SK-N-DZ (cell line): Measurements from ENCODE around the gene NCKAP5L.
"Not testable (repeated sequence)": the region's sequence is repeated elsewhere in the genome, so short reads cannot be mapped to it uniquely, and the experiment has no call there.

Experiments
- DNase-seq: peaks from one replicate; pipeline ENCODE4 v3.0.0-alpha.2; 2015; ENCODE audit warnings: low spot score

NCKAP5L gene

DNA sequence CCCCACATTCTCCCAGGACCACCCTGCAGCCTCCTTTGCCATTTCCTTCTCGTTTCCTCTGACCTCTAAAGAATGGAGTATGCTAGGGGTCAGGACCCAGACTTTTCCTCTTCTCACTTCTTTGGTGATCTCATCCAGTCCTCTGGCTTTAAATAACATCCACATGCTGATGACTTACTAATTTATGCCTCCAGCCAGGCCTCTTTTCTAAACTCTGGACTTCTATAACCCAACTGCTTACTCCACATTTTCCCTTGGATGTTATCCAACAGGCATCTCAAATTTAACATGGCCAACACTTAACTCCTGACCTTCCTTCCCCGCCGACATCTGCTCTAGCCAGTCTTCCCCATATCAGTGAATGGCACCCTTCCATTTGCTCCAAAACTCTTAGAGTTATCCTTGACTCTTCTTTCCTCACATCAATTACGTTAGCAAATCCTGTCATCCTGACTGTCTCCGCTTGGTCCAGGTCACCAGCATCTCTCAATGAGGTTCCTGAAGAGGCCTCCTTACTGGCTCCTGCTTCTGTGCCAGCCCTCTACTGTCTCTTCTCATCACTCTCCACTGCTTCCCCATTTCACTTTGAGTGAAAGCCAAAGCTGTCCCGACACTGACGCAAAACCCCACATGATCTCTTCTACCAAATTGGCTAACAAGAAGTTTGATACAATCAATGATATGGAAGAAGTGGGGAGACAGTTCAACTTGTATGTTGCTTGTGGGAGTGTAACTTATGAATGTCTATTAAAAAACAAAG is 44.1 kb downstream of the NCKAP5L start:
- no peak for DNase-seq

DNA sequence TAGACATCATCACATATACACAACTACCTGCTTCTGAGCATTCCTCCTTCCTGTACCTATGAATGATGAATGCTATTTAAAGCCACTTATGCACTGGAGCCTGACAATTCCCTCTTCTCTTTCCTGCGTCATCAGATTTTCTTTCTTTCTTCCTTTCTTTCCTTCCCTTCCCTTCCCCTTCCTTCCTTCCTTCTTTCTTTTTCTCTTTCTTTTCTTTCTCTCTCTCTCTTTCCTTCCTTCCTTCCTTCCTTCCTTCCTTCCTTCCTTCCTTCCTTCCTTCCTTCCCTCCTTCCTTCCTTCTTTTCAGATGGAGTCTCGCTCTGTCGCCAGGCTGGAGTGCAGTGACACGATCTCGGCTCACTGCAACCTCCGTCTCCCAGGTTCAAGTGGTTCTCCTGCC is 47.3 kb downstream of the NCKAP5L start:
- not testable (repeated sequence) for DNase-seq

DNA sequence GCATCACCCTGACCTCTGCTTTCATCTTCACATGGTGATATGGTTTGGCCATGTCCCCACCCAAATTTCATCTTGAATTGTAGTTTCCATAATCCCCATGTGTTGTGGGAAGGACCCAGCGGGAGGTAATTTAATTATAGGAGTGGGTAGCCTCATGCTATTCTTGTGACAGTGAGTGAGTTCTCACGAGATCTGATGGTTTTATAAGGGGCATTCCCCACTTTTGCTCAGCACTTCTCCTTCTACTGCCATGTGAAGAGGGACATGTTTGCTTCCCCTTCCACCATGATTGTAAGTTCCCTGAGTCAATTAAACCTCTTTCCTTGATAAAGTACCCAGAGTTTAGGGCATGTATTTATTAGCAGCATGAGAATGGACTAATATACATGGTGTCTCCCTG is 48.6 kb downstream of the NCKAP5L start:
- no peak for DNase-seq

DNA sequence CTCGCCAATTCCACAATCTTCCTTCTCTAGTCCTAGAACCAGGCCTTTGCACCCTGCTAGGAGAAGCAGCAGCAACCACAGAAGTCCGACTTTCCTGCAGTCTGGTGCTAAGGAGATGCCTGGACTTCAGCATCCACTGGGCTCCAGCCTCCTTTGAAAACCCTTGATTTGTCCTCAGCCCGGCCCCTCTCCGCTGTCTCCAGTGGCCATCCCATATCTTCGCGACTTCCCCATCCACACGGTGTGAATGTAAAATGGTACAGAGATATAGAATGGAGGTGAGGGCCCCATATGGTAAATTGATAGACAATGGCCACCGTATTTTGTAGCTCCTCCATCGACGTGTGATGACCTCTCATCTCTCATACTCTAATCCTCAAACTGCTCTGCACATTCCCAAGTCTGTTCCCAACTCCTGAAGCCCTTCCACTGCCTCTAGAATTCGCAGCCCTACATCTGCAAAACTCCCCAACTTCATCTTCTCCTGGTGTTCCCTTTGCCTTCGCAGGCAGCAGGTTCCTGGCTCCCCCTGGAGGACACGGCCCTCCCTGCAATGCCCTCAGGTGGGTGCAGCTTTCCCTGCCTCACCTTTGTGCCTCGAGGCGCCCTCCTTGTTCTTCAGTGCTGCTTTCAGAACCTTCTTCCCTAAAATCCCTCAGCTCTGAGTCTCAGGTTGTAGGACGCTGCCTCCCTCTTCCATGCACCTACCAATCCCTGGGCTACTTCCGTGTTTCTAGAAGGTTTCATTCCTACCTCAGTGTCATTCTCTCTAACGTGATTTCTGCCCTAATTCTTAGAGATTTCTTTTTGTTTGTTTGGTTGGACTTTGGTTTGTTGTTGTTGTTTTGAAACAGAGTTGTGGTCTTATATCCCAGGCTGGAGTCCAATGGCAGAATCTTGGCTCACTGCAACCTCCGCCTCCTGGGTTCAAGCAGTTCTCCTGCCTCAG is 50.1 kb downstream of the NCKAP5L start:
- DNase-seq, result peak; percentile 56

DNA sequence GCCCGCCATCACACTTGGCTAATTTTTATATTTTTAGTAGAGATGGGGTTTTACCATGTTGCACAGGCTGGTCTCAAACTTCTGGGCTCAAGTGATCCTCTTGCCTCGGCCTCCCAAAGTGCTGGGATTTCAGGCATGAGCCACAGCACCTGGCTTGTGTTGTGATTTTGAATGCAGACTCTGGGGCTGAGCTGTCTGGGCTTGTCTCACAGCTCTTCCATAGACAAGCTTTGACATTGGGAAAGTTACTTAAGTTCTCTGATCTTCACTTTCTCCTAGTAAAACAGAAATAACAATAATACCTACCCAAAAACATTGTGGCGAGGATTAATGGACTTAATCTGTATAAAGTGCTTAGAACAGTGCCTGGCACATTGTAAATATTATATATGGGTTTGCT is 50.9 kb downstream of the NCKAP5L start:
- DNase-seq, result no peak

DNA sequence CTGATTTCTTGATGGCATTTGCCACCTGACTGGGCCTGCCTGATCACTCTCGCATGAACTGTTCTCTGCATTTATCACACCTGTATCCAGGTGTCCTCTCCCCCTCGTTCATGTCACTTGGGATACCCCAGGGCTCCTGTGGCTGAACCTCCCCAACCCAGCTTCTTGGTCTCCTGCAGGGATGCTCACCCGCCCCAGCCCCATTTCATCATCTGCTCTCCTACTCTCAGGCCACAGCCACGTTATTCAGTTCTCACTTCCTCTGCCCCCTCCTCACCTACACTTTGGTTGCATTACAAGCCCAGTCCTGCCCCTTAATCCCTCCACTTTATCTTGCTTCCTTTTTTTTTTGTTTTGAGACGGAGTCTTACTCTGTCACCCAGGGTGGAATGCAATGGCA is 51.4 kb downstream of the NCKAP5L start:
- DNase-seq, result no peak

DNA sequence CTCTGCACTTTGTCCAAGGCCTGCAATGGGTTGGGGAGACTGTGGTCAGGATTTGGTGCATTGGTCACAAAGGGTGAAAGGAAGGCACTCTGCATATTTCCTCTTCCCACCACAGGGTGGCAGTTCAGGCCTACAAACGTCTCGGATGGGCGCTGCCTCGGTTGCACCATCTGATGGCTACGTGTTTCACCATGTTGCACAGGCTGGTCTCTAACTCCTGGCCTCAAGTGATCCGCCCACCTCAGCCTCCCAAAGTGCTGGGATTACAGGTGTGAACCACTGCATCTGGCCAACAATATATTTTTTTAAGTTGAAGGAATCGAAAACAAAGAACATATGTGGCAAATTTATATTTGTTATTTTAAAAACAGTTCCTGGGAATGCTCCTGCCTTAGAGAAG is 51.8 kb downstream of the NCKAP5L start:
- DNase-seq, result peak; percentile 76

DNA sequence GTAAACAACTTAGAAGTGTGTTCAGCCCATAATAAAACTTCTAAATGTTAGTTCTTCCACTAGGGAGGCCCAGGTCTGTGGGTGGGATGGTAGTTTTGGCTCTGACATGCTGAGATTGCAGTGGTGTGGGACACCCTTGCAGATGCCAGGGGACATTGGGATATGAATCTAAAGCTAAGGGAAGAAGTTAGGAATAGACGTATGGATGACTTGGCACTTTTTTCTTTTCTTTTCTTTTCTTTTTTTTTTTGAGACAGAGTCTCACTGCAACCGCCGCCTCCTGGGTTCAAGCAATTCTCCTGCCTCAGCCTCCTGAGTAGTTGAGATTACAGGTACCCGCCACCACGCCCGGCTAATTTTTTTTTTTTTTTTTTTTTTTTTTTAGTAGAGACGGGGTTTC is 55.1 kb downstream of the NCKAP5L start:
- DNase-seq, result not testable (repeated sequence)

DNA sequence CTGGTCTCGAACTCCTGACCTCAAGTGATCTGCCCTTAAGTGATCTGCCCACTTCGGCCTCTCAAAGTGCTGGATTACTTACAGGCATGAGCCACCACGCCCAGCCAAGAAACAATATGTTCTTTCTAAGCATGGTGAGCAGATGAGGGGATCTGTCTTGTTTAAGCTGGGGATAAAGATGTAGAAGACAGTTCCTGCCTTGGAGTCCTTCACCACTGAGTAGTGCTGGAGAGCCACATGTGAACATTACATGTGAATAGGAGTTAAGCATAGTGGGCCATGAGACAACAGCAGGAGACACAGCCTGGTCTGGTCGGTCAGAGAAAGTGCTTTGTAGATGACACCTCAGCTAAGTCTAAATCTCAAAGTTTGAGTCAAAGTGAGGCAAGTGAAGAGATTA is 60.9 kb downstream of the NCKAP5L start:
- no peak for DNase-seq

DNA sequence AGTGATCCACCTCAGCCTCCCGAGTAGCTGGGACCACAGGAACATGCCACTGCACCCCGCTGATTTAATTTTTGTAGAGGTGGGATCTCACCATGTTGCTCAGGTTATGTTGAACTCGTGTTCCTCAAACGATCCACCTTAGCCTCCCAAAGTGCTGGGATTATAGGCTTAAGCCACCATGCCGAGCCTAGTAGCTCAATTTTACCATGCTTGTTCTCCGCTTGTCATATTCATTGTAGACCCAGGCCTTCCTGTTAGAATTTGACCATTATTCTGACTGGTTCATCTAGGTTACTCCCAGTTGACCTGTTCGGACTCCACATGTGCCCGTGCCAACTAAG is 62.1 kb downstream of the NCKAP5L start:
- no peak for DNase-seq

DNA sequence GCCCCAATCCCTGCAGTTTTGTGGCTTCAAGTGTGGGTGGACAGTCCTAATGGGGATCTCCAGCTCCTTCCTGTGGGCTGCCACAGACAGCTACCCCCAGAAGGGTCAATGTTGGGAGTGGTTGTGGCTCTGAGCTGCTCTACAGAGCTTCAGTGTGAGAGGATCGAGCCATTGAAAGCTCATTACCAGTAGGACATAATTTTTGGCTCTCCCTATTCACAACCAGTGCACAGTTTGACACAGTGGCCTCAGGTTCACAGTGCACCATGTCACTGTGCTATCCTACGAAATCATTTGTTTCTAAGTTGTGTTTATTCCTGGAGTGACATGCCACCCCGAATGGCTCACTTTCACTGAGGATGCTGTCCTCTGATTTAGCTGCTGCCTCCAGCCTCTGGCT is 64.1 kb downstream of the NCKAP5L start:
- no peak for DNase-seq

DNA sequence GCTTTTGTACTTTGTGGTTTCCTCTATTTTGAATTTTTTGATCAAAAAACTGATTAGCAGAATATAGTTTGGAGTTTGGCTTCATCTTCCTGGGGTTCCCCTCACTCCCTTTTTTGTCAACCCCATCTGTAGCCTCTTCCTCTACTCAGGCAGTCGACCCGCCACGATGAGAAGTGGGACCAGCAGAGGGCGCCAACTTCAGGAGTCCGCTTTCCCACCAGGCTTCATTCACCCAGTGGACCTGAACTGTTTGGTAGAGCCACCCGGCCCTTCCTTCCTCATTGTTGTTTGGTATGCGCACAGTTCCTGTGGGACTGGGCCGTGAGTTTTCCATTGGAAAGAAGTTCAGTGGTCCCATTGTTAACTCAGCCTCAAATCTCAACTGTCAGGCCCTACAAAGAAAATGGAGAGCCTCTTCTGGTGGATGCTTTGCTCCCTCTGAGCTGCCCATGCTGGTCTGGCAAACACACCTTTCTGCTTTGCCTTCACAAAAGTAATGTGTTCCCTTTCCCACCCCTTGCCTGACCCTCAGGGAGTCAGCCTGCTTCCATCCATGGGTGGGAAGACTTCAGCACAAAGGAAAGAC is 65.1 kb downstream of the NCKAP5L start:
- peak; percentile 49 for DNase-seq

DNA sequence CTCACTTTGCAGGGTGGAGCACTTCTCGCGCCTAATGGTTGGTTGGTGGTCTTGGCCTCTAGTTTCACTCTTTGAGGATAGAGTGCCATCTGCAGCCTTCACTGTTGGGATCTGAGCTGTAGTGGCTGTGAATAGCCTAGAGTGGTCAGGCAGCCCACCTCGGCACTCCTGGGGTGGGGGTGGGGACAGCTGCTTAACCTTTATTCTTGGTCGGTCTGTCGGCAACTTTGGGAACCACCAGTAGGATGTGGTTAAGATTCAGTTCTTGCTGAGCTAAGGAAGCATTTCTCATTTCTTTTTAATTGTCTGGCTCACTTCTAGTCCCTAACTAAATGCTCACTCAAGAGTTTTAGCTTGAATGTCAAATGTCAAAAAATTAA is 65.8 kb downstream of the NCKAP5L start:
- DNase-seq, result no peak

DNA sequence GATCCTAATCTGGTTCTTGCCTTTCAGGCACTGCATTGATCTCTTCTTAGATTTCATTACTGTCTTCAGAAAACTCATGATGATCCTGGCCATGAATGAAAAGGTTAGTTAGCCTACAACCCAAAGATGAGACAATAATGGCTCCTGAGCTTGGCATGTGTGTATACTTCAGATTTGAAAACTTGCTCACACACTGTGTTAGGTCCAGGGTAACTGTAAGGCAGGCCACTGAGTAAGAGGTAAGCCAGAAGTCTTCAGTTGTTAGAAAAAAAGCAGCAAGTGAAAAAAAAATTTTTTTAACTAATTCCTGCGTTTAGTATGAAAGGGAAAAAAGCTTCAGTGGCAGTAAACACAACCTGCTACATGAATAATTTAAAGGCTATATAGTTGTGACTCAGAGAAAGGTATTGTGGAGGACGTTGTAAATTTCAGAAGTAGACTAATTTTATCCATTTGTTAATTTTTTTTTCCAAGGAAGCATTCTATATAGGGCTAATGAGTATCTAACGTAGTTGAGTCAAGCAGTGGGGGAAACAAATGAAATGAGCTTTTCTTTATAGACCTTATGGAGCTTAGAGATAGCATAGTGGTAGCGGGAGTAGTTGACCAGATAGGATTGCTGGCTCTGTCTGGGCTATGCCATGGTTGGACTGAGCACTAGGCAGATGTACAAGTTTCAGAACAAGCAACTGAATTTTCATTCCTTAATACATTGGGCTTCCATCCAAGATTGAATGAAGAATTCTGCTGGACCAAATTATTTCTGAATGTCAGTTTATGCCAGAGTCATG is 66.3 kb downstream of the NCKAP5L start:
- DNase-seq, result no peak

DNA sequence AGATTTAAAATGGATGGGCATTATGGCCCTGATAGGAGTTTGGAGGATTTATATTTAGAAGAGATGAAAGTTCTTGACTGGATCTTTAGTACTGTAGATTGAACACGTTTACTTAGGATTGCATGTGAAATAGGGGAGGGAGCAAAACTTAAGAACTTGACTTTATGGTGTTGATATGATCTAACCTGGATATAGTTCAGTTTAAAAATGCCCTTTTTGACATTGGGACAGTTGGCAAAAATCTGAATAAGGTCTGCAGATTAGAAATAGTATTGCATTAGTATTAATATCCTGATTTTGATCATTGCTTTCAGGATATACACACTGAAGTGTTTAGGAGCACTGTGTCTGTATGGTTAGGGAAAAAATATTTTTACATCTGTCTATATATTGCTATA is 77.2 kb downstream of the NCKAP5L start:
- DNase-seq, result no peak

DNA sequence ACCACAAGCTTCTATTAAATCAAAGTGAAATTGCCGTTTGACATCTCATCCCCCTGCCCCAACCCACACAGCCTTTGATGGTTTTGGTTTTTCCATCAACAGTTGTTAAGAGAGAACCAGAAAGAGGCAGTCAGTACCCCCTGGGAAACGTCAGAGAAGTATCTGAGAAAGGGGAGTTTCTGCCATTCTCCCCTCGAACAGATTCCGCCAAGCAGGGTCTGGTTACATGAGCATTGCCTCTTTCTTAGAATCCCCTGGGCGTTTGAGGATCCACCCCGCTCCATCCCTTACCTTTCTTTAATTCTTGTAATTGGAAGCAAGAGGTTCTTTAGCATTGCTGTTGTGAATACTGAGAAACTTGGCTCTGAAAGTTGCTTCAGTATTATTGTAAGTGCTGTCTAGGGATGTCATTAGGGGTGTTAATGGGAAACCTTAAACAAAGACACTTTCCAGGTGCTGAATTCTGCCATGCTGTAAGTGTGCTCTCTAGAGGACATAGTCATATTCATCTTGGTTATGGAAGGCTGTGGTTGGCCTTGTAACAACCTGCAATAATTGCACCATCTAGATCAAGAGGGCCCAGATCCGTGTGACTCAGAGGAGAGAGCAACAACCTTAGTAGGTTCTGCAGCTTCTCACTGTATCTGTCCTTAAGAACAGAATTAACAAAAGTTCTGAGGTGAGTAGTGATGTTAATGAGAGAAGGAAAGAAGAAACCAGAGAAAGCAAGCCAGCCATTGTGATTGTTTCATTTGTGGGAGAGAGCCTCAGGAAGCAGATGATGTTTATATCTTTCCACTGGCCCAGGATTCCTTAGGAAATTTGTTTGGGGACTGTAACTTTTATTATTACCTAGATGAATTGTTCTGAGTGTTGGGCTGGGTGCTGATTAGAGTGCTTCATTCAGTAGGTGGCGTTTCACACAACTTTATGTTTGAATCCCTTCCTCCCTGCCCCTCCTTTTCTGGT is 77.9 kb downstream of the NCKAP5L start:
- no peak for DNase-seq

DNA sequence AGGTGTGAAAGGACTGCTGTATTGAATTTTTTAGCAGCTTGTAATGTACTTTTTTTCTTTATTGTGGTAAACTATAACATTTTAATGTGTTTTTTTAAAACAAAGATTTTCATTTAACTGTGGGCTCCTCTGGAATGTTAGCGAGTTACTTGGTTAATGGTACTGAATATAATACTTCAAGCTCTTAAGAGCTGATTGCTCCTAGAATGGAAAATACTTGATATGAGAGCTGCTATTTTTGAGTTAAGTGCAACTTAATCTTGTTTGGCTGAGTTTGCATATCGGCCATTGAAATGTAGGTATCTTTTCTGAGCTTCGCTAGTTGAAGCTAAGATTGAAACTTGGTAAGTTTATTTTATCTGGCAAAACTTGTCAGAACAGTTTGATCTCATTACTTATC is 79.4 kb downstream of the NCKAP5L start:
- DNase-seq, result no peak

DNA sequence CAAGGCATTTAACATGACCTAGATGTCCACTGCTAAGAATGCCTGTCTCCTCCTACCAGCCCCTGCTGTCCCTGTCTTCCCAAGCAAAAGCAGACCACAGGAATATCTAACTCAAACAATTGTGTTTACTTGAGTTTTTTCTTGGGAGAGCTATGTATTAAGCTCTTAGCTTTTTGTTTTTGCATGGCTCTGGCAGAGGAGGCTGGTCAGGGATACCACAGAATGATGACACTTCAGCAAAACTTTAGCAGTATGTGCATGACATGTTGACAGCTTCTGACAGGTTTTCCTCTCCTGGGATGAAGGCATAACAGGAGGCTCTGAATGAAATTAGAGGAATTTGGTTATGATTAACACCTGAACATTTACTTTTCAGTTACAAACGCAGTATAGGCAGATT is 79.9 kb downstream of the NCKAP5L start:
- no peak for DNase-seq

DNA sequence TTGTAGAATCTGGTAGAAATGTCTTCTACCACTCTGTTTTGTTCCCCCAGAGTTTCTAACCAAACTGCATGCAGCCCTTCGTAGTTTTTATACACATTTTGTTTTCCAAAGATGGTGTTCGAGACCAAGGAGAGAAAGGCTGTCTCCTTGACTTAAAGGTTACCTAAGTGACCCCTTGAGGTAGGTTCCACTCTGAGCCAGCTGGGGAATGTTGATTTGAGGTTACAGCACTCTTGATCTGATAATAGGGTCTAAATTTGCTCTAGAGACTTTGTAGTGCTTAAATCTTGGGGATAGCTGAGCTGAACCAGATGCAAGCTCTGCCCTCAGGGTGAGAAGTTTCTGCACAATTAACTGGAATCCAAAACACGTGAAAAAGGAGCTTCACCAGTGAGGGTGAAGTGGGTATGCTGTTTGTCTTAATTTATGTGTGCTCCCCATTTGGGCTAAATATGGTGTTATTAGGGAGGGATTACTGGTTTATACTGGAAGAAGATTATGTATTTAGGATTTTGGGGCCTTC is 83.8 kb downstream of the NCKAP5L start:
- DNase-seq, result no peak

DNA sequence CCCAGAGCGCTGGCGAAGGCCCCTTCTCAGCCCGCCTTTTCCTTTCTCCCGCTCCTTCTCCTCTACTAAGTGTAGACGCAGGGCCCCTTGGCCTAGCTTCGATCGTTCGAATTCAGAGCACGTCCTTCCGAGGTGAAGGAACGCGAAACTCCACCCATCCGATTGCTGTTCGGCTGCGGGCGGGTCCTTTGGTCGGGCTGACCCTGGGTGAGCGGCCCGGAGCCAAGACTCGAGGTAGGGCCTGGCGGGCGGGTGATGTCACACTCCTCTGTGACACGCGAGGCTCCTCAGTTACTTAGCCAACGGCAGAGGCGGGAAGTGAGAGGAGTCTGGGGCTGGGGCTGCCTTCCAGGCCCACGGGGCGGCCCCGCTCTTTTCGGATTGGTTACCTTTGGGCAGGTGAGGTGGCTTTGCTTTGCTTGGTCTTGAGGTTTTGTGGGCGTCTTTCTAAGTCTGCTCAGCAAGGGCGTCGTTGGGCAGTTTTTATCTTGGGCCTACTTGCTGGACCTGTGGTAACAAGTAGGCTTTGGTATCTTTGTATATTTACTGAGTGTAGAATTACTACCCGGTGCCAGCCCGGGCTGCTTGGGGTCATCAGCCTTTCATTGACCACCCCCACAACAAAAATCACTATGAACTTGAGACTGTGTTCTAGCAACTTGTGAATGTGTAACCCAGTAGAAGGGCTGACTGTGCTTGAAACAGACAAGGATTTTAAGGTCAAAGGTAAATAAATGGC is 86.2 kb downstream of the NCKAP5L start:
- DNase-seq, result peak; percentile 74
